Esophagus squamous epithelium (tissue), 5 donors: Measurements from ENCODE around the gene SNPH. TPM values are rescaled to one million over a fixed set of nuclear protein-coding genes. Genes with fewer than 3 reads are reported as not detected.

Experiments used
- DNase-seq: peaks from one replicate; lab custom pipeline; 2025; lab: John Stamatoyannopoulos, UW
- H3K27ac ChIP-seq, 4 donors: fragments of 200-600 bp; sonication (generic); one replicate each; pipeline ENCODE4 v1.5.1; 2016 to 2019; ENCODE audit warnings: mild to moderate bottlenecking in 1 of 4
- H3K27me3 ChIP-seq, 4 donors: fragments of 200-600 bp; sonication (generic); 1 replicate in 3 of 4; 2 replicates in 1 of 4; pipeline versions ENCODE4 v1.5.1 to v1.6.0; 2017 to 2021; ENCODE audit warnings: antibody characterized with exemption in 1 of 4
- H3K36me3 ChIP-seq, 3 donors: fragments of 200-600 bp; sonication (generic); one replicate each; pipeline ENCODE4 v1.5.1; 2016 to 2019
- H3K4me1 ChIP-seq, 3 donors: fragments of 200-600 bp; sonication (generic); one replicate each; pipeline ENCODE4 v1.5.1; 2017 to 2019
- H3K4me3 ChIP-seq, 4 donors: fragments of 200-600 bp; sonication (generic); 1 replicate in 3 of 4; 2 replicates in 1 of 4; pipeline ENCODE4 v1.5.1; 2016 to 2019; ENCODE audit warnings: mild to moderate bottlenecking in 2 of 4, moderate library complexity in 1 of 4
- H3K9me3 ChIP-seq, 3 donors: fragments of 200-600 bp; sonication (generic); one replicate each; pipeline ENCODE4 v1.5.1; 2016 to 2019
- POLR2A ChIP-seq, 4 donors: fragments of 450-650 bp; IDR thresholded peaks; one replicate each; pipeline ENCODE4 v1.6.1; 2017; ENCODE audit warnings: antibody characterized with exemption in 4 of 4, mild to moderate bottlenecking in 4 of 4, moderate library complexity in 3 of 4
- WGBS, 2 donors: methylation state at CpG; one replicate each; pipeline ENCODE4 v1.1.5; 2018; 5-methylcytosine and 5-hydroxymethylcytosine counted together
- intact Hi-C: fragments of 100-400 bp; cut with DNase I; formaldehyde crosslinking; loops from one replicate; pipeline ENCODE4 v1.15.0; 2022
- total RNA-seq, 4 donors: library from RNA; depleted of rRNA; stranded (reverse); fragments of >200 nt; gene quantifications; one replicate each; pipeline ENCODE4 v1.1.0, GENCODE V29; 2016
- TF ChIP-seq, protein P1 (sequence below), 6 experiments: fragments of 450-650 bp in 4 of 6; fragments of 200-600 bp in 2 of 6; sonication (generic) in 2 of 6; IDR thresholded peaks; one replicate each; pipeline ENCODE4 v1.5.1; 2016 to 2019; ENCODE audit warnings: antibody characterized with exemption in 6 of 6, mild to moderate bottlenecking in 4 of 6, moderate library complexity in 4 of 6
- donor health status: DM: yes; HTN: yes; CAD: no.

SNPH gene
- total RNA-seq, 4 donors from 2014 or later = 0.83 to 2.5 (median 1.5) TPM

DNA sequence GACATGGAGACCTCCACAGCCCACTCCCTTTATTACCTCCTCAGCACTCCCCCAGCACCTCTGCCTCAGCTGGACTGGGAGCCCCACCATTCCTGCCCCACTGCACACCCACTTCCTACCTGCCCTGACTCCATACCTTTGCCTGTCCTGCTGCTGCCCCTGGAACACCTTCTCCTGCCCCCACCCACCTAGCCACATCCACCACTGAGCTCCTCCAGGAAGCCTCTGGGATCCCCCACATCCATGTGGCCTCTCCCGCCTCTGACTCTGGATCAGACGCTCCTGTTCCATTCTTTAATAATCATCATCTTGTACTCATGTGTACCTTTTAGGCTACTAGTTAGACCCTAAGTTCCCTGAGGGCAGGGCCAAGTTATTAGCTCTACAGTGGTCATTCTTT, 65.0 kb downstream of the SNPH start:
- Histone ChIP-seq H3K36me3 (peaks cover 0 to 22% (median 0%) of the 10 kb centered on the region in 3 donors), H3K27me3 (no peaks in the 10 kb centered on the region), H3K9me3 (no peaks in the 10 kb centered on the region), H3K4me1 (peaks cover 46 to 88% (median 51%) of the 10 kb centered on the region in 3 donors), H3K27ac (peak overlapping the region; percentile 90 to 99 (median 98)), H3K4me3 (no peak overlapping the region)
- no peak for DNase-seq
- WGBS, 2 donors = 84 to 100% methylated on average over 2 of the region's 2 CpGs
- no peak for TF ChIP-seq POLR2A (IDR thresholded peaks at IDR 0.05)
- TF ChIP-seq, protein P1, sequence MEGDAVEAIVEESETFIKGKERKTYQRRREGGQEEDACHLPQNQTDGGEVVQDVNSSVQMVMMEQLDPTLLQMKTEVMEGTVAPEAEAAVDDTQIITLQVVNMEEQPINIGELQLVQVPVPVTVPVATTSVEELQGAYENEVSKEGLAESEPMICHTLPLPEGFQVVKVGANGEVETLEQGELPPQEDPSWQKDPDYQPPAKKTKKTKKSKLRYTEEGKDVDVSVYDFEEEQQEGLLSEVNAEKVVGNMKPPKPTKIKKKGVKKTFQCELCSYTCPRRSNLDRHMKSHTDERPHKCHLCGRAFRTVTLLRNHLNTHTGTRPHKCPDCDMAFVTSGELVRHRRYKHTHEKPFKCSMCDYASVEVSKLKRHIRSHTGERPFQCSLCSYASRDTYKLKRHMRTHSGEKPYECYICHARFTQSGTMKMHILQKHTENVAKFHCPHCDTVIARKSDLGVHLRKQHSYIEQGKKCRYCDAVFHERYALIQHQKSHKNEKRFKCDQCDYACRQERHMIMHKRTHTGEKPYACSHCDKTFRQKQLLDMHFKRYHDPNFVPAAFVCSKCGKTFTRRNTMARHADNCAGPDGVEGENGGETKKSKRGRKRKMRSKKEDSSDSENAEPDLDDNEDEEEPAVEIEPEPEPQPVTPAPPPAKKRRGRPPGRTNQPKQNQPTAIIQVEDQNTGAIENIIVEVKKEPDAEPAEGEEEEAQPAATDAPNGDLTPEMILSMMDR (IDR thresholded peaks at IDR 0.05) = no peak
- intact Hi-C loops = no loop called here

DNA sequence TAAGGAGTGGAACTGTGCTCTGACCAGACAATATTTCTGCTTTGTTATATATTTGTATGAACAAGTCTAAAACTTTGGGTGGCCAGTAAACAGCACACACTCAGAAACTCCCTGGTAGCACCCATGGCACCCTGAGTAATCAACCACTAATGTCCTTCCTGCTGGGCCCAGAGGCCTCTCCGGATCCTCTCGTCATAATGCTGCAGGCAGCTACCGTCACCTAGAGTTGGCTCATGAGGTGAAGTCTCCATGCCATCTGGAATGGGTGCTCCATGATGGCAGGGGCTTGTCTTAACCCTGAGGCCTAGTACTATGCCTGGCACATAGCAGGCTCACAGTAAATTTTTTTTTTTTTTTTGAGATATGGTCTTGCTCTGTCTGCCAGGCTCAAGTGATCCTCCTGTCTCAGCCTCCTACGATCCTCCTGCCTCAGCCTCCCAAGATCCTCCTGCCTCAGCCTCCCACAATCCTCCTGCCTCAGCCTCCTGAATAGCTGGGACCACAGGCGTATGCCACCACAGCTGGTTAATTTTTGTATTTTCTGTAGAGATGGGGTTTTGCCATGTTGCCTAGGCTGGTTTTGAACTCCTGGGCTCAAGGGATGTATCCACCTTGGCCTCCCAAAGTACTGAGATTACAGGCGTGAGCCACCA, 65.8 kb downstream of the SNPH start:
- no peak for DNase-seq
- no peaks in the 10 kb centered on the region for H3K27me3 ChIP-seq
- peak overlapping the region; percentile 12 to 99 (median 98) for H3K27ac ChIP-seq
- H3K4me3 ChIP-seq = no peak overlapping the region
- intact Hi-C loops = no loop called here
- H3K4me1 ChIP-seq = peaks cover 45 to 88% (median 51%) of the 10 kb centered on the region in 3 donors
- 91% methylated on average over 5 of the region's 6 CpGs for whole genome bisulfite sequencing, 2 donors
- H3K9me3 ChIP-seq = no peaks in the 10 kb centered on the region
- TF ChIP-seq, protein P1 (IDR thresholded peaks at IDR 0.05) = no peak
- TF ChIP-seq POLR2A (IDR thresholded peaks at IDR 0.05) = no peak
- H3K36me3 ChIP-seq = peaks cover 0 to 22% (median 0%) of the 10 kb centered on the region in 3 donors

DNA sequence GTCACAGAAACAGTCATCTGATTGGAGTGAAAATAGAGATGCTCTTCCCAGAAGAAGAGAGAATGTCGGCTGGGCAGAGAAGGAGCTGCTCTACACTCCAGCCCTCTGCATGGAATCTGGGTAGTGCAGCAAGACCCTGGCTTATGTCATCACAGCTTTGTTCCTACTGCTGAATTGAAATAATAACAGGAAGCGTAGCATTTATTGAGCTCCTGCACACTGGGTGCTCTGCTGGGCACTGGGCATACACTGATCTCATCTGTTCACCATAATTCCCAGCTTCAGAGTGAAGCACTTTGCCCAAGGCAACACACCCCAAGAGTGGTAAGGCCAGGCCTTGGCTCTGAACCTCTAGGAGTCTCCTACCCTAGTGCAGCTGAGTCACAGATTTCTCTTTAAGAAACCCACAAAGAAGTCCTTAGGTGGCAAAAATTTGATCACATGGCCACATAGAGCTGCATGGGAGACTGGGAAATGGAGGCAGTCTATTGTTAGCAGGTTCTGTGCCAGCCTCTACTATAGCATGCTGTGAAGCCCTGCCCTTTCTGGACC, 66.7 kb downstream of the SNPH start:
- TF ChIP-seq, protein P1 (IDR thresholded peaks at IDR 0.05) = no peak
- no peak for TF ChIP-seq POLR2A (IDR thresholded peaks at IDR 0.05)
- no peaks in the 10 kb centered on the region for H3K27me3 ChIP-seq
- H3K4me3 ChIP-seq = no peak overlapping the region
- H3K9me3 ChIP-seq = no peaks in the 10 kb centered on the region
- DNase-seq = no peak
- peaks cover 39 to 88% (median 45%) of the 10 kb centered on the region in 3 donors for H3K4me1 ChIP-seq
- intact Hi-C loops = no loop called here
- 84 to 100% methylated on average over 2 of the region's 2 CpGs for WGBS, 2 donors
- H3K36me3 ChIP-seq = peaks cover 0 to 22% (median 0%) of the 10 kb centered on the region in 3 donors
- H3K27ac ChIP-seq = peak overlapping the region in 3 of 4 donors; percentile 54 to 99 (median 99)

DNA sequence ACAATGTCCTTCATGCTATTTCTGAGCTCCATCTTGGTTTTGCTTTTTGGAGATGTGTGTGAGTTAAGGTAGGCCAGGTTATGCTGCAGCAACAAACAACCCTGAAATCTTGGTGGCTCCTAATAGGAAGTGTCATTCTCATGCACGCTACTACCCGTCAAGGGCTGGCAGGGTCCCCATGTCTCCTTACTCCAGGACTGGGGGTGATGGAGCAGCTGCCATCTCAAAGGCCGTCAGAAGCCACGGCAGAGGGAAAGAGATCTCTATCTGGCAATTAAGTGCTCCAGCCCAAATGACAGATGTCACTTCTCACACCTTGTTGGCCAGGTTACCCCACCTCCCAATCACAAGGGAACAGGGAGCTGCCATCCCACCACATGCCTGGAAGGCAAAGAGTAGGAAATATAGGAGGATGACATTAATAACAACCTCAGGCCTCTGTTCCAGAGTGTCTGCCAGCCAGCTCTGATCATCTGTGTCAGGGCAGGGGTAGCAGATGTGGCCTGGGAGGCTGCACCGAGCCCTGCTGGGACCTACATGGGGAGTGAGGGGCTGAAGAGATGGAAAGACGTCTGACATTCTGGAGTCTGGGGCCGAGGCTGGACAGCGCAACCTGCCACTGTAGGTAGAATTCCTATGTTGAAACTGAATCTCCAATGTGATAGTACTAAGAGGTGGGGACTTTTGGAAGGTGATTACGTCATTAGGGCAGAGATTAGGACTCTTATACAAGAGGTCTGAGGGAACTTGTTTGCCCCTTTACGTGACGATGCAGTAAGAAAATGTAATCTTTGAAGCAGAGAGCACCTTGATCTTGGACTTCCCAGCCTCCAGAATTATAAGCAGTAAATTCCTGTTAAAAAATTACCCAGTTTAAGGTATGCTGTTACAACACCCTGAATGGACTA, 67.6 kb downstream of the SNPH start:
- DNase-seq = no peak
- 84 to 95% methylated on average over 11 of the region's 11 CpGs for WGBS, 2 donors
- TF ChIP-seq, protein P1 (IDR thresholded peaks at IDR 0.05) = no peak
- no peak for TF ChIP-seq POLR2A (IDR thresholded peaks at IDR 0.05)
- peak overlapping the region in 3 of 4 donors; percentile 54 to 99 (median 99) for H3K27ac ChIP-seq
- H3K36me3 ChIP-seq = peaks cover 0 to 22% (median 0%) of the 10 kb centered on the region in 3 donors
- intact Hi-C loops = no loop called here
- no peaks in the 10 kb centered on the region for H3K27me3 ChIP-seq
- H3K4me3 ChIP-seq = no peak overlapping the region
- peaks cover 30 to 83% (median 38%) of the 10 kb centered on the region in 3 donors for H3K4me1 ChIP-seq
- H3K9me3 ChIP-seq = no peaks in the 10 kb centered on the region
